ENCODE results near the gene PMS2.

- TF ChIP-seq, protein P1, sequence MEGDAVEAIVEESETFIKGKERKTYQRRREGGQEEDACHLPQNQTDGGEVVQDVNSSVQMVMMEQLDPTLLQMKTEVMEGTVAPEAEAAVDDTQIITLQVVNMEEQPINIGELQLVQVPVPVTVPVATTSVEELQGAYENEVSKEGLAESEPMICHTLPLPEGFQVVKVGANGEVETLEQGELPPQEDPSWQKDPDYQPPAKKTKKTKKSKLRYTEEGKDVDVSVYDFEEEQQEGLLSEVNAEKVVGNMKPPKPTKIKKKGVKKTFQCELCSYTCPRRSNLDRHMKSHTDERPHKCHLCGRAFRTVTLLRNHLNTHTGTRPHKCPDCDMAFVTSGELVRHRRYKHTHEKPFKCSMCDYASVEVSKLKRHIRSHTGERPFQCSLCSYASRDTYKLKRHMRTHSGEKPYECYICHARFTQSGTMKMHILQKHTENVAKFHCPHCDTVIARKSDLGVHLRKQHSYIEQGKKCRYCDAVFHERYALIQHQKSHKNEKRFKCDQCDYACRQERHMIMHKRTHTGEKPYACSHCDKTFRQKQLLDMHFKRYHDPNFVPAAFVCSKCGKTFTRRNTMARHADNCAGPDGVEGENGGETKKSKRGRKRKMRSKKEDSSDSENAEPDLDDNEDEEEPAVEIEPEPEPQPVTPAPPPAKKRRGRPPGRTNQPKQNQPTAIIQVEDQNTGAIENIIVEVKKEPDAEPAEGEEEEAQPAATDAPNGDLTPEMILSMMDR (IDR thresholded peaks at IDR 0.05; ENCODE audit: low read depth, low read length, missing input control): no peak
- TF ChIP-seq RXRA (IDR thresholded peaks at IDR 0.05) (no peak), YY1 (IDR thresholded peaks at IDR 0.05) (no peak), JUND (IDR thresholded peaks at IDR 0.05) (no peak), ZBTB33 (IDR thresholded peaks at IDR 0.05) (no peak), TAF1 (conservative IDR thresholded peaks at IDR 0.05) (no peak), GABPA (IDR thresholded peaks at IDR 0.05 in 1 of 2, conservative IDR thresholded peaks at IDR 0.05 in 1 of 2) (no peak), SP1 (IDR thresholded peaks at IDR 0.05) (no peak)
- TF ChIP-seq, protein P2, sequence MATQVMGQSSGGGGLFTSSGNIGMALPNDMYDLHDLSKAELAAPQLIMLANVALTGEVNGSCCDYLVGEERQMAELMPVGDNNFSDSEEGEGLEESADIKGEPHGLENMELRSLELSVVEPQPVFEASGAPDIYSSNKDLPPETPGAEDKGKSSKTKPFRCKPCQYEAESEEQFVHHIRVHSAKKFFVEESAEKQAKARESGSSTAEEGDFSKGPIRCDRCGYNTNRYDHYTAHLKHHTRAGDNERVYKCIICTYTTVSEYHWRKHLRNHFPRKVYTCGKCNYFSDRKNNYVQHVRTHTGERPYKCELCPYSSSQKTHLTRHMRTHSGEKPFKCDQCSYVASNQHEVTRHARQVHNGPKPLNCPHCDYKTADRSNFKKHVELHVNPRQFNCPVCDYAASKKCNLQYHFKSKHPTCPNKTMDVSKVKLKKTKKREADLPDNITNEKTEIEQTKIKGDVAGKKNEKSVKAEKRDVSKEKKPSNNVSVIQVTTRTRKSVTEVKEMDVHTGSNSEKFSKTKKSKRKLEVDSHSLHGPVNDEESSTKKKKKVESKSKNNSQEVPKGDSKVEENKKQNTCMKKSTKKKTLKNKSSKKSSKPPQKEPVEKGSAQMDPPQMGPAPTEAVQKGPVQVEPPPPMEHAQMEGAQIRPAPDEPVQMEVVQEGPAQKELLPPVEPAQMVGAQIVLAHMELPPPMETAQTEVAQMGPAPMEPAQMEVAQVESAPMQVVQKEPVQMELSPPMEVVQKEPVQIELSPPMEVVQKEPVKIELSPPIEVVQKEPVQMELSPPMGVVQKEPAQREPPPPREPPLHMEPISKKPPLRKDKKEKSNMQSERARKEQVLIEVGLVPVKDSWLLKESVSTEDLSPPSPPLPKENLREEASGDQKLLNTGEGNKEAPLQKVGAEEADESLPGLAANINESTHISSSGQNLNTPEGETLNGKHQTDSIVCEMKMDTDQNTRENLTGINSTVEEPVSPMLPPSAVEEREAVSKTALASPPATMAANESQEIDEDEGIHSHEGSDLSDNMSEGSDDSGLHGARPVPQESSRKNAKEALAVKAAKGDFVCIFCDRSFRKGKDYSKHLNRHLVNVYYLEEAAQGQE (IDR thresholded peaks at IDR 0.05): no peak
- TF ChIP-seq, protein P3, sequence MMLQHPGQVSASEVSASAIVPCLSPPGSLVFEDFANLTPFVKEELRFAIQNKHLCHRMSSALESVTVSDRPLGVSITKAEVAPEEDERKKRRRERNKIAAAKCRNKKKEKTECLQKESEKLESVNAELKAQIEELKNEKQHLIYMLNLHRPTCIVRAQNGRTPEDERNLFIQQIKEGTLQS (IDR thresholded peaks at IDR 0.05): no peak
Observed at GRCh38 chr7:6016653-6016966, 7.8 kb upstream of the PMS2 start.
